ENCODE measurements around the gene DNAJA3. TPM values are rescaled to one million over a fixed set of nuclear protein-coding genes. Genes with fewer than 3 reads are reported as not detected.

DNAJA3 gene
- total and polyA plus RNA-seq, 9 of the 15 experiments (the other 6 are each of a cell fraction or from before 2014, with no cell fraction given), result 8.1 to 105 (median 79.0) TPM

DNA sequence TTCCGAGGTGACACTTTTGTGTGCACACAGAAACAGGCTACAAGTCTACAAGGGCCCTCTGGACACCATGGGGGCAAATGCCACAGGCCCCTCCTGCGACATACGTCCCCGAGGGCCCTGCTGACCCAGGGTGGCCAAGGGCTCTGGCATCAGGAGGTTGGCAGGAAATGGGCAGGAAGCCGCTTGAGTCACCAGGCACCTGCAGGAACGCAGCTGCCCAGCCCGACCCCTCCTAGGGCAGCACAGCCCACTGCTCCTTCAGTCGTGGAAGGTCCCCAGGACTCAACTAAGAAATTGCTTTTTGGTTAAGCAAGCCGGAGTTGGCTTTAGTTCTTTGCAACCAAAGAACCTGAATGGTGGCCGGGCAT lies 17.4 kb upstream of the DNAJA3 start (continued):
- TF ChIP-seq, protein P1, sequence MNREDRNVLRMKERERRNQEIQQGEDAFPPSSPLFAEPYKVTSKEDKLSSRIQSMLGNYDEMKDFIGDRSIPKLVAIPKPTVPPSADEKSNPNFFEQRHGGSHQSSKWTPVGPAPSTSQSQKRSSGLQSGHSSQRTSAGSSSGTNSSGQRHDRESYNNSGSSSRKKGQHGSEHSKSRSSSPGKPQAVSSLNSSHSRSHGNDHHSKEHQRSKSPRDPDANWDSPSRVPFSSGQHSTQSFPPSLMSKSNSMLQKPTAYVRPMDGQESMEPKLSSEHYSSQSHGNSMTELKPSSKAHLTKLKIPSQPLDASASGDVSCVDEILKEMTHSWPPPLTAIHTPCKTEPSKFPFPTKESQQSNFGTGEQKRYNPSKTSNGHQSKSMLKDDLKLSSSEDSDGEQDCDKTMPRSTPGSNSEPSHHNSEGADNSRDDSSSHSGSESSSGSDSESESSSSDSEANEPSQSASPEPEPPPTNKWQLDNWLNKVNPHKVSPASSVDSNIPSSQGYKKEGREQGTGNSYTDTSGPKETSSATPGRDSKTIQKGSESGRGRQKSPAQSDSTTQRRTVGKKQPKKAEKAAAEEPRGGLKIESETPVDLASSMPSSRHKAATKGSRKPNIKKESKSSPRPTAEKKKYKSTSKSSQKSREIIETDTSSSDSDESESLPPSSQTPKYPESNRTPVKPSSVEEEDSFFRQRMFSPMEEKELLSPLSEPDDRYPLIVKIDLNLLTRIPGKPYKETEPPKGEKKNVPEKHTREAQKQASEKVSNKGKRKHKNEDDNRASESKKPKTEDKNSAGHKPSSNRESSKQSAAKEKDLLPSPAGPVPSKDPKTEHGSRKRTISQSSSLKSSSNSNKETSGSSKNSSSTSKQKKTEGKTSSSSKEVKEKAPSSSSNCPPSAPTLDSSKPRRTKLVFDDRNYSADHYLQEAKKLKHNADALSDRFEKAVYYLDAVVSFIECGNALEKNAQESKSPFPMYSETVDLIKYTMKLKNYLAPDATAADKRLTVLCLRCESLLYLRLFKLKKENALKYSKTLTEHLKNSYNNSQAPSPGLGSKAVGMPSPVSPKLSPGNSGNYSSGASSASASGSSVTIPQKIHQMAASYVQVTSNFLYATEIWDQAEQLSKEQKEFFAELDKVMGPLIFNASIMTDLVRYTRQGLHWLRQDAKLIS (CRISPR knock-in tag; IDR thresholded peaks at IDR 0.05), result no peak

DNA sequence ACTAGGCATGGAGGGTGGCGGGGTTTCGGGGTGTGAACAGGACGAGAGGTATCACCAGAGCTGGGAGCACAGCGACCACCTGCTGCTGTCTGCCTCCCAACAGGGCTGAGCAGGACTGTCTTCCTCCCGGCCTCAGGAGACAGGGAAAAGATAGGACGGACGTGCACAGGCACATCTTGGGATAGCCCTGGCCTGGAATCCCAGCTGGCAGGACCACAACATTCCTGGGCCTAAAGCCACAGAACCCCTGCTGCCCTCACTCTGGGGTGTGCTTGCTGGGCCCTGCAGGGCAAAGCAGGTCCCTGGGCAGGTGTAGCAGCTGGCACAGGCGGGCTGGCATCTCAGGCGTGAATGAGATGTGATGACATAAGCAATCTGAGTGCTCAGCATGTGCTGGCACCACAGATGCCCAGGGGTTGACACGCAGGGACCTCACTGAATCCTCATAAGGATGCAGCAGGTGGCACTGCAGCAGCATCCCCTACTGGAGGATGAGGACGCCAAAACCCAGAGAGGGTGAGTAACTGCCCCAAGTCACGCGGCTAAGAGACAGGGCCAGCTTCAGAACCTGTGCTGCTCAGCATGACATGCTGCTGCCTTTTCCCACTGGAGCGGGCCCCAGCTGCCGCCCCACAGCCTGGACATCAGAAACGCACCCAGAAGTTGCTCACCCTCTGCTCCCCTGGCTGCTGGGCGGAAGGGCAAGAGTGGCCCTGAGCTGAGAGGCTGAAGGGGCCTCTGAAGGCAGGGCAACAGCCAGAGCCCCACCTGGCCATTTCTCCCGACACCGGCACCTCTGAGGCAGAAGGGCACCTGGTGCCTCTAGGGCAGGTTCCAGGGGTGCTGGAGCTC lies 16.4 kb upstream of the DNAJA3 start:
- Histone ChIP-seq H3K79me2 (ENCODE audit: control insufficient read depth, insufficient read depth, low read length) (peaks cover 20% of the 10 kb centered on the region), H3K4me1 (replicated peaks in 1 of 2; ENCODE audit: control insufficient read depth in 2 of 2, insufficient read depth in 2 of 2, low read length in 2 of 2) (peaks cover 2 to 22% of the 10 kb centered on the region in 2 experiments; a peak in 2 of 5 replicates), H3K27ac (ENCODE audit: extremely low read depth, low read depth, low read length) (no peak overlapping the region), H3K9ac (ENCODE audit: insufficient read depth in 1 of 2, low read depth in 2 of 2, low read length in 2 of 2) (peak overlapping the region in 1 of 2 experiments; percentile 71; a peak in 2 of 4 replicates), H3K9me1 (ENCODE audit: control insufficient read depth, insufficient read depth, low read length) (no peaks in the 10 kb centered on the region), H2AFZ (ENCODE audit: low read depth, low read length) (no peak overlapping the region), H3K36me3 (ENCODE audit: control insufficient read depth, insufficient read depth, low read length) (peaks cover 85% of the 10 kb centered on the region; the same call in 2 of the 3 replicates), H3K9me3 (replicated peaks; ENCODE audit: control insufficient read depth, insufficient read depth, low read depth, low read length) (no peaks in the 10 kb centered on the region), H3K27me3 (ENCODE audit: control insufficient read depth in 2 of 2, insufficient read depth in 2 of 2, low read length in 2 of 2) (no peaks in the 10 kb centered on the region), H3K4me3 (no peak overlapping the region), H4K20me1 (replicated peaks; ENCODE audit: control insufficient read depth, insufficient read depth, low read length) (peaks cover 26% of the 10 kb centered on the region), H3K4me2 (ENCODE audit: insufficient read depth, low read length) (no peak overlapping the region)
- TF ChIP-seq RUNX1 (IDR thresholded peaks at IDR 0.05; ENCODE audit: low read depth) (no peak), RBFOX2 (IDR thresholded peaks at IDR 0.05; ENCODE audit: low read depth, low read length) (peak; percentile 63), CTCF (IDR thresholded peaks at IDR 0.05 in 2 of 3, conservative IDR thresholded peaks at IDR 0.05 in 1 of 3; ENCODE audit: insufficient read depth in 2 of 3, low read depth in 1 of 3, low read length in 3 of 3) (peak in 1 of 3 experiments; percentile 22; a peak in 1 of 6 replicates), POLR2G (IDR thresholded peaks at IDR 0.05; ENCODE audit: low read depth, low read length) (peak; percentile 52; the same call in 1 of the 2 replicates)
- in situ Hi-C loops (cut with MboI), result no loop called here
- intact Hi-C loops (cut with micrococcal nuclease), result loop anchor here (10.0 kb wide), 2 partner anchors 205 to 425 kb away; no protein-coding TSS in a partner anchor
- FAIRE-seq (no peak), DNase-seq (ENCODE audit: extremely low read depth in 1 of 4, low spot score in 3 of 4) (no peak), ATAC-seq (no peak)
- 90% methylated on average over 18 of the region's 19 CpGs for WGBS (ENCODE audit: insufficient coverage, low coverage, missing lambda C conversion rate)
- ChIA-PET CTCF (ENCODE audit: low intra/inter-chr PET ratio) (no interaction called here), POLR2A (interaction anchor here (0.8 to 1.6 kb wide), 2 partner anchors 11 to 24 kb away, joined by 3 to 5 read pairs; no protein-coding TSS in a partner anchor)
- no TSS peak for BruUV-seq (replicated peaks)
